ENCODE measurements around the gene RLBP1. TPM values are rescaled to one million over a fixed set of nuclear protein-coding genes. Genes with fewer than 3 reads are reported as not detected.

Gene RLBP1
- total and polyA plus RNA-seq, 2 of the 4 experiments (the other 2 are of a cell fraction), result not detected

GRCh38 chr15:89227425-89227824 lies 6.0 kb upstream of the RLBP1 start:
- H2AK9ac ChIP-seq (replicated peaks; ENCODE audit: low read depth, low read length, poor library complexity), result no peak overlapping the region
- 40 to 100% methylated on average over 1 of the region's 7 CpGs for WGBS, 2 experiments (ENCODE audit: extremely low coverage in 2 of 2, insufficient read length in 1 of 2)
- H3K36me3 ChIP-seq (ENCODE audit: control insufficient read depth, insufficient read depth, low read length), result no peaks in the 10 kb centered on the region
- H2BK120ac ChIP-seq (ENCODE audit: low read depth, low read length), result no peak overlapping the region
- H3K18ac ChIP-seq (ENCODE audit: low read depth, low read length), result no peak overlapping the region
- no peak overlapping the region for H4K5ac ChIP-seq (ENCODE audit: low read depth, low read length)
- H3K27ac ChIP-seq (ENCODE audit: insufficient read depth, low read length), result no peak overlapping the region
- ATAC-seq (ENCODE audit: low read depth), result no peak
- H3K23ac ChIP-seq (ENCODE audit: low read depth, low read length), result no peak overlapping the region
- BruUV-seq (replicated peaks), result no TSS peak
- H3K9me1 ChIP-seq (ENCODE audit: insufficient read depth, low read length), result no peaks in the 10 kb centered on the region; the same call in 1 of the 2 replicates
- no peak for DNase-seq
- no peak overlapping the region for H2BK15ac ChIP-seq (ENCODE audit: low read depth, low read length)
- no peak overlapping the region for H3K4me2 ChIP-seq (ENCODE audit: low read depth, low read length)
- no peaks in the 10 kb centered on the region for H3K79me1 ChIP-seq (ENCODE audit: low read depth in 1 of 2, low read length in 2 of 2)
- no peak overlapping the region for H2AK5ac ChIP-seq (ENCODE audit: low read depth, low read length)
- H3K4ac ChIP-seq (ENCODE audit: low read depth, low read length), result no peak overlapping the region
- no peaks in the 10 kb centered on the region for H3K27me3 ChIP-seq (ENCODE audit: control insufficient read depth, insufficient read depth, low read length)
- intact Hi-C loops (cut with micrococcal nuclease), result no loop called here
- dilution Hi-C loops (cut with HindIII; ENCODE audit: low sequenced_read_pairs, unreplicated experiment), result no loop called here
- H3K9me3 ChIP-seq (ENCODE audit: control insufficient read depth, insufficient read depth, low read length), result no peaks in the 10 kb centered on the region
- ChIA-PET CTCF (no interaction called here), POLR2A (ENCODE audit: unreplicated experiment) (no interaction called here)
- no peak overlapping the region for H2AFZ ChIP-seq (replicated peaks; ENCODE audit: low read length, poor library complexity)
- no peak overlapping the region for H4K91ac ChIP-seq (ENCODE audit: insufficient read depth, low read depth, low read length)
- H4K8ac ChIP-seq (ENCODE audit: low read depth in 2 of 2, low read length in 2 of 2), result no peak overlapping the region
- in situ Hi-C loops (cut with MboI; ENCODE audit: low sequenced_read_pairs), result no loop called here
- H3K56ac ChIP-seq (ENCODE audit: extremely low read depth, insufficient read depth, low read length), result no peak overlapping the region
- no peak overlapping the region for H3K9ac ChIP-seq (ENCODE audit: low read depth, low read length)
- no peak overlapping the region for H2BK20ac ChIP-seq (ENCODE audit: low read depth, low read length)
- no peak overlapping the region for H3K4me3 ChIP-seq (ENCODE audit: insufficient read depth, low read depth, low read length)
- peaks cover 6% of the 10 kb centered on the region; the same call in 1 of the 2 replicates for H3K4me1 ChIP-seq (ENCODE audit: control insufficient read depth, insufficient read depth, low read length)
- H4K20me1 ChIP-seq (ENCODE audit: insufficient read depth, low read length), result no peaks in the 10 kb centered on the region
- TF ChIP-seq BHLHE40 (IDR thresholded peaks at IDR 0.05; ENCODE audit: low read depth, low read length) (no peak), MXI1 (IDR thresholded peaks at IDR 0.05; ENCODE audit: borderline replicate concordance, low read depth, low read length) (no peak), NFE2L2 (IDR thresholded peaks at IDR 0.05; ENCODE audit: low read depth, low read length) (no peak), MAFK (IDR thresholded peaks at IDR 0.05; ENCODE audit: low read depth, low read length) (no peak), RFX5 (IDR thresholded peaks at IDR 0.05; ENCODE audit: low read depth, low read length) (no peak), FOS (IDR thresholded peaks at IDR 0.05; ENCODE audit: low read depth, low read length) (no peak), CHD1 (IDR thresholded peaks at IDR 0.05; ENCODE audit: low read depth, low read length) (no peak), SMC3 (IDR thresholded peaks at IDR 0.05; ENCODE audit: low read depth, low read length) (no peak), CEBPB (IDR thresholded peaks at IDR 0.05; ENCODE audit: low read depth, low read length) (no peak), CTCF (conservative IDR thresholded peaks at IDR 0.05; ENCODE audit: low read depth, low read length) (no peak), RAD21 (IDR thresholded peaks at IDR 0.05; ENCODE audit: low read length) (no peak), RCOR1 (IDR thresholded peaks at IDR 0.05; ENCODE audit: insufficient replicate concordance, low read length) (no peak), ELK1 (IDR thresholded peaks at IDR 0.05; ENCODE audit: borderline replicate concordance, low read depth, low read length) (no peak), USF2 (IDR thresholded peaks at IDR 0.05; ENCODE audit: low read depth, low read length) (no peak), POLR2A (IDR thresholded peaks at IDR 0.05; ENCODE audit: low read depth, low read length) (no peak), MAZ (IDR thresholded peaks at IDR 0.05; ENCODE audit: borderline replicate concordance, low read depth, low read length) (no peak)
- H2BK5ac ChIP-seq (ENCODE audit: low read depth, low read length, poor library complexity, severe bottlenecking), result no peak overlapping the region
- no peak overlapping the region for H3K14ac ChIP-seq (replicated peaks; ENCODE audit: low read depth, low read length)
